T-helper 9 cell (primary cell): ENCODE results near the gene NOL4L.
"Not testable (repeated sequence)": the region's sequence is repeated elsewhere in the genome, so short reads cannot be mapped to it uniquely, and the experiment has no call there.

Source experiments
- DNase-seq: peaks from one replicate; pipeline ENCODE4 v3.0.0-alpha.2; 2020

NOL4L gene

GRCh38 chr20:32466739-32467505 lies 118.2 kb downstream of the NOL4L start:
- no peak for DNase-seq

DNA sequence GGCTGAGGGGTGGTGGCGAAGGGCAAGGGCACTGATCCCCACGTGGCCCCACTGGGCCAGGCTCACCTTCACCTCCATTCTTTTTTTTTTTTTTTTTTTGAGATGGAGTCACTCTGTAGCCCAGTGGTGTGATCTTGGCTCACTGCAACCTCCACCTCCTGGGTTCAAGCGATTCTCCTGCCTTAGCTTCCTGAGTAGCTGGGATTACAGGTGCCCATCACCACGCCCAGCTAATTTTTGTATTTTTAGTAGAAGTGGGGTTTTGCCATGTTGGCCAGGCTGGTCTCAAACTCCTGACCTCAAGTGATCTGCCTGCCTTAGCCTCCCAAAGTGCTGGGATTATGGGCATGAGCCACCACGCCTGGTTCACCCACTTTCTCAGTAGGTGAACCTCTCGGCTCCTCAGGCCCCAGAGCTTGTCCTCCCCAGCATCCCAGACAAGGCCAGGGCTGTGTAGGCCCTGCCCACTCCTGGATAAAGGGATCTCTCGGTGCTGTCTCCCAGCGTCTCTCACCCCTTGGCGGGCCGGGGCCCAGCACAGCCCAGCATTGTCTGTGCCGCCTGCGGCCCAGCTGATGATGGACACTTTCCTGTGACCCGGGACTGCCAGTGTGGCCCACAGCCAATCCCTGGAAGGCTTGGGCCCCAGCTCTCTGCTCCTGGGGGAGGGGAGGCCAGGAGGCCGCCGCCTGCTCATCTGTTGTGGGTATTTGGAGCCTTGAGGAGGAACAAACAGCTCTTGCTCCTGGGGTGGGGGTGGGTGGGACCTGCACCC lies 119.0 kb downstream of the NOL4L start:
- DNase-seq: not testable (repeated sequence)

DNA sequence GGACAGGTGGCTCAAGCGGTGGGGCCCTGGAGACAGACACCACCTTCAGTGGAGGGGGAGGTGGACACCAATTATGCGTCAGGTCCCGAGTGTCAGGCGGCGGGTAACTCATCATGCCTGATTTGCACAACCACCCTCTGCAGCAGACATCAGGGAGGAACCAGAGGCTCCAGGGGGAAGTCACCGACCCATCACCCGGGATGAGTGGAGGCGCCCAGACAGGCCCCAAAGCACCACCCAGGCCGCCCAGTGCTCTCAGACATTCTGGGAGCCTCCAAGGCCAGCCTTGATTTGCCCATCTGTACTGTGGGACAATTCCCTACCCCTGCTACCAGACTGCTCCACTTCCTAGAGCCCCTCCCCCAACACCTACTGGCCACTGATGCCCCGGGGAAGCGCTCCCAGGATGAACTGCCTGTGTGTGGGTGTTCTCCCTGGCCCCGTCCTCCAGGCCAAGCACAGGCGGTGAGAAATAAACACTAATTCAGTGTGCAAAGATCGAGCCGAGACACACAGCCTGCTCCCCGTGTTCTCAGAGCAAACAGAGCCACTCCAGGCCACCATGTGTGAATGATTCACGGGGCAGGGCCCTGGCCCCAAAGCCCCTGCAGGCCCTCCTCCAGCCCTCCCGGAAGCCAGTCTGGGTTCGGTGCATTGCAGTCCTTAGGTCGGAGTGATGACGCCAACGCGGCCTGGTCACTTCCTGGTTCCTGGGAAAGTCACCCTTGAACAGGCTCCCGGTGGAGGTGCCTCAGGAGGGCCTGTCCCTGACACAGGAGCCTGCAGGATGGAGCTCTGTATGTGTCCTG lies 119.8 kb downstream of the NOL4L start:
- no peak for DNase-seq

DNA sequence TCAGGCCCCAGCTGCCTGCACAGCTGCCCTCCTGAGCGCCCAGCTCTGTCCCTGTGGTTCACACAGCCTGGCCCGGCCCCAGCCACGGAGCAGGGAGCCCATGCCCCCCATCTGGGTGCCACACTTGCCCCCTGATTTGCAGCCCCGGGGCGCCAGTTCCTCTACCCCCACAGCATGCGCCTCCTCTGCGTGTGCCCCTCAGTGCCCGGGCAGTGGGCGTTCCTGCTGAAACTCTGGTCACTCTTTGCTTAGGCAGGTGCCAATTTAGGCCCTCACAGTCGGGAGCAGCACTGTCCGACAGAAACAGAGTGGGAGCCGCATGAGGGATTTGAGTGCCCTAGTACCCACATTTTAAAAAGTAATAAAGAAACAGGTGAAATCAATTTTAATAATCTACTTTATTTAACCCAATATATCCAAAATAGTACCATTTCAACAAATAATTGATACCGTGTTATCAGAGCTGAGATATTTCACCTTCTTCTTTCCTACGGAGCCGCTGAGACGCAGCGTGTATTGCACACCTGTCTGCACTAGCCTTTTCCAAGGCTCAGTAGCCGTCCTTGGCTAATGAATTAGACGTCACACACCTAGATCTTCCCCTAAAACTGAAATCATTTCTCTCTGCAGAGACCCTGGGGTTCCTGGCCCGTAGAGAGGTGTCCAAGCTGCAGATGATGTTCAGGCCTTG lies 120.6 kb downstream of the NOL4L start:
- no peak for DNase-seq

GRCh38 chr20:32463642-32464400 lies 121.3 kb downstream of the NOL4L start:
- DNase-seq: no peak

- DNase-seq: no peak
Measured at GRCh38 chr20:32462900-32463641, 122.1 kb downstream of the NOL4L start.

GRCh38 chr20:32461836-32462600 lies 123.1 kb downstream of the NOL4L start:
- no peak for DNase-seq

- DNase-seq: no peak
Measured at GRCh38 chr20:32460683-32461320, 124.3 kb downstream of the NOL4L start.

- no peak for DNase-seq
Measured at GRCh38 chr20:32460231-32460630, 124.9 kb downstream of the NOL4L start.

GRCh38 chr20:32458837-32459220 lies 126.3 kb downstream of the NOL4L start:
- DNase-seq: no peak

- no peak for DNase-seq
Measured at GRCh38 chr20:32458061-32458836, 126.9 kb downstream of the NOL4L start.

GRCh38 chr20:32457479-32457986 lies 127.6 kb downstream of the NOL4L start:
- DNase-seq: no peak

DNA sequence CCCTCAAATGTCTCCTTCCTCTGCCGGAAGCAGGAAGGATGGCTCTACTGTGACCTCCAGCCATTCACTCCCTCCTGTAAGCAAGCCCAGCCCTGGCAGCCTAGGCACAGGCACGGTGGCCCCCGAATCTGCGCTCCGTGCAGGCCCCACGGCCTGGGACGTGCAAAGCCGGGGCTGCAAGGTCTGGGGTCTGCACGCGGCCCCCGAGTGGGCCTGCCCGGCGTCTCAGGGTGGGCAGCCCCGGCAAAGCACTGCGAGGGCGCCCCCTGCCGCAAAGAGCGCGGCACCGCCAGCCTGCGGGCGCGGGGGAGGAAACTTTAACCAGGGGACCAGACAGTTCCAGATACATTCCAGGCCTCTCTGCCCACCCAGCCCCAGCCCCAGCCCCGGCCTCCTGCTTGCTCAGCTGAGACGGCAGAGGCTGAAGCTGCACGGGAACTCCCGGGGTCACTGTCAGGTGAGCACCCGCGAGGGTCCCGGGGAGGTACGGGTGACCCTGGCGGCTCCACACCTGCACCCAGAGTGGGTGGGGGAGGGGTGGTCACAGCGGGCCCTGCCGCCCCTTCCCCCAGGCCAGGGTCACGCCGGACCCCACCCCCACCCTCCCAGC lies 128.2 kb downstream of the NOL4L start:
- DNase-seq: no peak

DNA sequence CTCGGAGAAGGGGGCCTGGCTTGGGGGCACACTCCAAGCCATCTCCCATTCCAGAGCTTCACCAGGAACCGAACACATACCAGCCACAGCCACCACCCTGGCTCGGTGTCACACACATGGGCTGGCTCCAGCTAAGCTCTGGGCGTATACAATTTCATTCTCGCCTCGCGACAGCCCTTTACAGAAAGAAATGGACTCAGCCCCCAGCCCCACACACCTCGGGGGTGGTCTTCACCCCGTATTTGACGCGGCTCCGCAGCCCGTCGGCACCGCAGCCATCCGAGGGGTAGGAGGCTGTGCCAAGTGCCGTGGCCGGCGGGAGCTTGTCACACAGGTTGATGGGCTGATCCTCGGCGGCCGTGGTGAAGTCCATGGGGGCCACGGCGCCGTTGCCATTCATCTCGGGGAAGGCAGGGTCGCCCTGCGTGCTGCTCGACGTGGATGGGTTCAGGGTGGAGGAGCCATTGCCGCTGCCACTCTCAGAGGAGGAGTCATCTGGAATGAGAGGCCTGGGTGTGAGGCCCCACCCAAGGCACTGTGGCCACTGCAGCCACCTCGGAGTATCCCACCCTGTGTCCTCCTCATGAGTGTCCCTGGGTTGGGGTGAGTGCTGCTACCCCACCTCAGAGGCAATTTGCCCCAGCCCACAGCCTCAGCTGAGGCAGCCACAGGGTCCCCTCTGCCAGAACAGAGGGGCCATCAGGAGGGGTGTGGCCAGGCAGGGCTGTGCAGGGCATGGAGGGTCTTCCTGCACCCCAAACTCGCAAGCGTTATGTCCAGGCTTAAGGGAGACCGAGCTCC lies 129.0 kb downstream of the NOL4L start:
- no peak for DNase-seq

DNA sequence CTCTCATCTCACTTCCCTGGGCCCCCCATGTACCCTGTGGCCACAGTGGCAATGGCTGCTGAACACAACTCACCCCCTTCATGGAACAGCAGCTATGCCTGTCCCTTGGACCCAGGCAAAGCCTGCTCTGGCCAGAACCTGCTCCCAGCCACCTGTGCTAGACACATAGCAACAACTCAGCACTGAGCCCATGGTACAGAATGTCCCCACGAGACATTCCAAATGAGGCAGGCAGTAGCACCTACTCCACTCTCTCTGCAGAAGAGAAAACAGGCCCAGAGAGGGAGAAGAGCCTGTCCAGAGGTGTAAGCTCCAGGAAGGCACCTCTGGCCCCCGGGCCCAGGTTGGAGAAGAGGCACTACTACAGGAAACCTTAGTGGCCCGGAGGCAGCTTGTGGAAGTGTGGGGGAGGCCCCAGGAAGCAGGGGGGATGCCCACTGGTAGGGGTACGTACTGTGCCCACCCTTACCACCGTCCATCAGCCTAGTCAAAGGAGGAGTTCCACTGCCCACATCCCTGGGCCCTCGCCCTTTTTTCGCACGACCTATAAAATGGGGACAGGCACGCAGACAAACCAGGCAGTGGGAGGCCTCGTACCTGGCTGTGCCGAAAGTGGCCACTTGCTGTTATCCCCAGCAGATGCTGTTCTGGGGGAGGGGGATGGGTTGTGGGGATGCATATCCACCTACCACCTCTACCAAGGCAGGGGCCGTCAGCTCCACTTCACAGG lies 129.8 kb downstream of the NOL4L start:
- no peak for DNase-seq
